ENCODE data around the gene TP53I11.

- TF ChIP-seq SALL1 (CRISPR knock-in tag; IDR thresholded peaks at IDR 0.05), result no peak
- no peak for TF ChIP-seq CTCF (CRISPR knock-in tag; IDR thresholded peaks at IDR 0.05)
These were observed 12.5 kb downstream of the TP53I11 start for GRCh38 chr11:44938066-44938691.

Data from HepG2 (cell line).